GM18498 (cell line): Measurements from ENCODE around the gene TMEM181.
A peak's percentile ranks its signal among the peaks of the same experiment; 100 is the strongest.
"Not testable (repeated sequence)": the region's sequence is repeated elsewhere in the genome, so short reads cannot be mapped to it uniquely, and the experiment has no call there.

Experiments used
- ATAC-seq: cut with Tn5 transposase; IDR thresholded peaks from one replicate; pipeline ENCODE4 v1.9.1; 2021; ENCODE audit warnings: mild to moderate bottlenecking, moderate library complexity; ENCODE audit not compliant: unreplicated experiment

Gene TMEM181

DNA sequence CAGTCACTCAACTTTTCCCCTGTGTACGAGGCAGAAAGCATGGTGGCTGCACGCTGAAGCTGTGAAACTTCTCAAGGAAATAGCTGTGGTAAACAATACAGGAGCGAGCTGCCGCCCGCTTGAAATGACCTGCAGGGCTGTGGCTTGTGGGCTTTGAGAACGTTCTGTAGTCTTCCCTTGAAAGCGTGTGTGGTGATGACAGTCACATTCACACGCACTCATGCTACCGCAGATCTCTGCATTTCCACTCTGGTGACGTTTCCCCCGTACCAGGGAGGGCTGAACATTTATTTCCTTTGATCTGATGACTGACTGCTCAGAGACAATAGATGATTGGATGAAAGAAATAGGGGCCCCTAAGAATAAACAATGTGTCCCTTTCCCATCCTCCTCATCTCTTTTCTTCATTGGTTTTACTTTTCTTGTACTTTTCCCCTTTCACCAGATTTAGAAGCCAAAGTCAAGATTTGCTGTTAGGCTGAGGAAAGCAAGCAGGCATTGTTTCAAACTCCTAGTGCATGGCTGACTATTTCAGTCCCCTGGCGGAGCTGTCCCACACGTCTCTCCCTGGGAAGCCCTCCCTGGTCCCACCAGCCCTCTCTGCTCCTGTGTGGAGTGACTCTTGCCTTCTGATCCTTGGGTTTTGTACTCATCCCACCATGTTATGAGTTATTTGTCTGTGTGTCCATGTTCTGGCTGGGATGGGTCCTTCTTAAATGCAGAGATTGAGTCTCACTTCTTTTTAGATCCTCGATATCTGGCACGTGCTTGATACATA is 93.9 kb downstream of the TMEM181 start:
- ATAC-seq = peak; percentile 62

DNA sequence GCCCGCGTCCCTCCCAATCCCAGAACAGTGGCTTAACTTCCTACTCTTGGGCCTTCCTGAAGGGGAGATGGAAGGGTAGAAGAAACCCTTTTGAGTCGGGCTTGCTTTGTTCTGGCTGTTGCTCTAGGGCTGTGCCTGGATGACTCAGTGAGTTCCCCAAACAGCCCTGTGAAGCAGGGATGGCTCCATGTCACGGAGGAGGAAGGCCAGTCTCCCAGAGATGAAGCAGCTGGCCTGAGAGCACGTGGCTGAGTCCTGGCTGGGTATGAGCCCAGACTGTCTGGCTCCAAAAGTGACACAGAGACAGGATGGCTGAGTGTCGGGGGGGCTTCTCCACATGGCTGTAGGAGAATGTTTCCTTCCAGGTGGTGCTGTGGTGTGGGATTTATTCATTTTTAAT is 94.6 kb downstream of the TMEM181 start:
- ATAC-seq = no peak

GRCh38 chr6:158654960-158655489 is 95.1 kb downstream of the TMEM181 start:
- ATAC-seq = no peak

GRCh38 chr6:158655569-158656450 is 95.9 kb downstream of the TMEM181 start:
- no peak for ATAC-seq

DNA sequence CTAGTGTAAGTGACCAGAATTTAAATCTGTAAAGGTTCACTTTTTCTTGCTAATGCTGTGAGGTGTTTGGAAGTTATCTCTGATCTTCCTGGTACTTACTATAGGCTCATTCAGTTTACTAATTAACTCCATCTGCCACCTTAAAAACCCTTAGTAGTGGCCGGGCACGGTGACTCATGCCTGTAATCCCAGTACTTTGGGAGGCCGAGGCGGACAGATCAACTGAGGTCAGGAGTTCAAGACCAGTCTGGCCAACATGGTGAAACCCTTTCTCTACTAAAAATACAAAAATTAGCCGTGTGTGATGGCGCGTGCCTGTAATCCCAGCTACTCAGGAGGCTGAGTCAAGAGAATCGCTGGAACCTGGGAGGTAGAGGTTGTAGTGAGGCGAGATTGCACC is 97.1 kb downstream of the TMEM181 start:
- not testable (repeated sequence) for ATAC-seq

- ATAC-seq = peak; percentile 65
These were observed 100.5 kb downstream of the TMEM181 start for GRCh38 chr6:158660333-158660754.

- ATAC-seq = no peak
These were observed 101.3 kb downstream of the TMEM181 start for GRCh38 chr6:158661156-158661685.

GRCh38 chr6:158662607-158662953 is 102.7 kb downstream of the TMEM181 start:
- ATAC-seq = no peak

GRCh38 chr6:158662954-158663624 is 103.2 kb downstream of the TMEM181 start:
- no peak for ATAC-seq

GRCh38 chr6:158663625-158664165 is 103.8 kb downstream of the TMEM181 start:
- no peak for ATAC-seq

DNA sequence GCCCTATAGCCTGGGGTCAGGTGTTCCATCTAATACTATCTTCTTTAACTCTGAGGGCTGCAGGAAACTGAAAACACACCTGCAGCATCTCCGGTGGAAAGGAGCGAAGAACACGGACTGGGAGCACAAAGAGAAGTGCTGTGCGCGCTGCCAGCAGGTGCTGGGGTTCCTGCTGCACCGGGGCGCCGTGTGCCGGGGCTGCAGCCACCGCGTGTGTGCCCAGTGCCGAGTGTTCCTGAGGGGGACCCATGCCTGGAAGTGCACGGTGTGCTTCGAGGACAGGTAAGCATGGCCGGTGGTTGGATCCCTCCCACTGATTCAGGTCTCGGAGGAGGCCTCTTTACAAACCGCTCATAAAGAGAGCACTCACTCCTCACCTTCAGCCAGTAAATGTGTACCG is 105.4 kb downstream of the TMEM181 start:
- no peak for ATAC-seq

DNA sequence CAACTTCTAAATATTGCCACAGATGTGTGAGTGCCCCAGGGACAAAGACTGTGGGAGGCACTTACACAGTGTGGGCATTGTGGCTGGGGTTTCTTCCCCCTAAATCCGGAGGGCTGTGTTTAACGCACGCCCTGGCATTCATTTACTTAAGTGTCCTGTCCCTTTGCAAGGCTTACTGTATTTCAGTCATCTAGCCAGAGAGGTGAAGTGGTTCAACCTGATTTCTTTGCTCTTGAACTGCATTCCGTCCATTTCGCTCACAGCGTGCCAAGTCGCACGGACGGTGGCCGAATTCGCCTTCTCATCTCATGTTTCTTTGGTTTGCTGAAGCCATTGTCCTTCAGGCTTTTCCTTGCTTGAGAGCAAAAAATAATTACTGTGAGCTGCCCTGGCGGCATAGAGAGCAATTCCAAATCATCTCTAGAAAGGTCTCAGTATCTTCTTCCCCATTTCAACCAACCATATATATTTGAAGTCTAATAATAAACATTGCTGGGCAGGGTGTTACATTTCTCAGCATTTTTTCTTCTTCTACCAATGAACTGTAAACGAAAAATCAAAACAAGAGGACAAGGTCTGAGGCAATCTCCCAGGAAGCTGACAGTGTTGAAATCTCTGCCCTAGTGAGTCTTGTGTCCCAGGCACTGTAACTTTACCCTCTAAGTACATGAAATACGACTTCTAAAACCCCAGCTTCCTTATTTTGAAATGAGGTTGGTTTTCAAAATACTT is 106.9 kb downstream of the TMEM181 start:
- ATAC-seq = no peak

DNA sequence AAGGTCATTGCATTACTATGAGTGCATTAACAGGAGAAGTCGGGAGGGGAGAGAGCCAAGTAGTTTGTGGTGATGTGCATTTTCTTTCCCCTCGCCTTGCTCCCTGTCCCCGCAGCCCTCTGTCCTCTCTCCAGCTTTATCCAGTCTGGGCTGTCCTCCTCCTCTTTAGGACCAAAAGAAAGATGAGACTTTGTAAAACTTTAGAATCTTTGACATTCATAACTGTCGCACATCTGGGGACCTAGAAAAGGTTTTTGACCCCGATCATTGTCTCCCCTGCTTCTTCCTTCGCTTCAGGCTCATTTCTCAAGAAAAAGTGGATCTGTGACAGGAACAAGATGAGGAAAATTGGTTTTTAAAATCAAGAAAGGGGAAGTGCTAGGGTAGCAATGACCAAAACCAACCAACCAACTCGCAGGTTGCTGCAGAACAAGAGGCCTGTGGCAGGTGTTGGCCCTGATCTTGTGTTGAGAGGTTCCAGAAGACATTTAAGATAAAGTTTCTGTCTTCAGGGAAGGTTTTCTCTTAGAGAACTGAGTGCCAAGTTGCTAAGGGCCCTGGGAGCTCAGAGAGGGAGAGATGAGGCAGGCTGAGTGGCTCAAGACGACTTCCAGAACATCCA is 107.6 kb downstream of the TMEM181 start:
- ATAC-seq = no peak

DNA sequence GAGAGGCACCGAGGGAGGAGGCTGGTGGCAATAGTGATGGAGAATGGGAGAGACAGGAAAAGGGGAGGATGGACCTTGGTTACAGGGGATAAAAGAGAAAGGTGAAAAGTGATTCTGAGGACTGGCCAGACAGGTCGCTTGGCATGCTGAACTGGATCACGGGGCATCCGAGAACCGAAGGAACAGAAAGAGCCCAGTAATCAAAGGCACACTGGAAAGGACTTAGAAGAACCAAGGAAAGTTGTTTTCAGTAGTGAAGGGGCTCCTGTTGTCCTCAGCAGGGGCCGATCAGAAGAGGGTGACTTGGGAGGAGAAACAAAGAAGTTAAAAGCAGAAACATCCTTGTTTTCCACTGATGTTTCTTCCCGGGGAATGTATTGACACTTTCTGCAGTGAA is 108.8 kb downstream of the TMEM181 start:
- ATAC-seq = no peak

DNA sequence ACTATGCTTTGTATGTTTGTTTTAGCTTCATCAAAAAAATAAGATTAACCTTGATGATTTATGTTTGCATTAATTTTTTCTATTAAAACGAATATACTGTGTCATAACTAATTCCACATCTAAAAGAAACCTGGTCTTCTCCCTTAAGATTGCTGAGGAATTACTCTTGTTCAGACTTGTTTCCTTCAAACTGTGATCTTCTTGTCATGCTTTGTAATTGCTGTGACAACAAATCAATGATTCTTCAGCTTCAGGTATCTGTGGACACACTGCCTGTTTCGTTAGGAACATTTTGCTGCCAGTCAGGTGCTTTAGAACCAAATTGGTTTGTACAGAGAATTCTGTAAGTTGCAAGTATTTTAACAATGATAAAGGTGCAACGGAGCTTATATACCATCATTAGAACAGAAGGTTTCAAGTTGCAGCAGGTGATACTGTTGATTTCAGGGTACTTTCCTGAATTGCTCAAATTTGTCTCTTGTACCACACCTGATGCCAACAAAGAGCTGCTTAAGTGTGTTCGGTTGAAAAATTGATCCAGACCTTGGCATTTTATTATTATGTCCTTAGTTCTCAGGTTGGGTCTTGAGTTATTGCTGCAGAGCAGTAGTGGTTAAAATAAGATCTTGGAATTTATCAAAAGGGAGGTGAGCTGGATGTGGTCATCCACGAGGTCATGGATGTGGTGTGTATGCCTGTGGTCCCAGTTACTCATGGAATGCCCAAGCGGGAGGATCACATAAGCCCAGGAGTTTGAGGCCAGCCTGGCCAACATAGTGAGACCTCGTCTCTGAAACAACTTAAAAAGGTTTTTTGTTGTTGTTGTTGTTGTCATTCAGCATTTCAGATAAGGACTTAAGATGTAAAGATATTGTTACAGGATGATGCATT is 109.5 kb downstream of the TMEM181 start:
- no peak for ATAC-seq

DNA sequence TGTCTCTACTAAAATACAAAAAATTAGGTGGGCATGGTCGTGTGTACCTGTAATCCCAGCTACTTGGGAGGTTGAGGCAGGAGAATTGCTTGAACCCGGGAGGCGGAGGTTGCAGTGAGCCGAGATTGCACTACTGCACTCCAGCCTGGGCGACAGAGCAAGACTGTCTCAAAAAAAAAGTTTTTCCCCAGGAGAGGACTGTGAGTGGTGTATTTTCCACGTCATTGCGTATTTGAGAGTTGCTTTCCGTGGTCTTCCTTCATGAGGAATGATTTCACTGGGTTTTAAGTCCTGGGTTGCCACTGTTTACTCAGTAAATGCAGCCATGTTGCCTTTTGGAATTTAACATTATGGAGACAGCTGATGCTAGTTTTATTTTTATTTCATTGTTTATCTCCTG is 112.2 kb downstream of the TMEM181 start:
- ATAC-seq = not testable (repeated sequence)

- no peak for ATAC-seq
These were observed 112.8 kb downstream of the TMEM181 start for GRCh38 chr6:158672726-158673125.

- ATAC-seq = no peak
These were observed 114.6 kb downstream of the TMEM181 start for GRCh38 chr6:158674342-158675131.
